HG02571 (cell line): ENCODE measurements around the gene MAPKAPK3.
A peak's percentile ranks its signal among the peaks of the same experiment; 100 is the strongest.

Source experiments
- ATAC-seq: cut with Tn5 transposase; IDR thresholded peaks from one replicate; pipeline ENCODE4 v1.9.1; 2021; ENCODE audit warnings: mild to moderate bottlenecking, moderate library complexity; ENCODE audit not compliant: unreplicated experiment

The MAPKAPK3 gene

GRCh38 chr3:50607271-50608091 lies 9.5 kb upstream of the MAPKAPK3 start:
- no peak for ATAC-seq

DNA sequence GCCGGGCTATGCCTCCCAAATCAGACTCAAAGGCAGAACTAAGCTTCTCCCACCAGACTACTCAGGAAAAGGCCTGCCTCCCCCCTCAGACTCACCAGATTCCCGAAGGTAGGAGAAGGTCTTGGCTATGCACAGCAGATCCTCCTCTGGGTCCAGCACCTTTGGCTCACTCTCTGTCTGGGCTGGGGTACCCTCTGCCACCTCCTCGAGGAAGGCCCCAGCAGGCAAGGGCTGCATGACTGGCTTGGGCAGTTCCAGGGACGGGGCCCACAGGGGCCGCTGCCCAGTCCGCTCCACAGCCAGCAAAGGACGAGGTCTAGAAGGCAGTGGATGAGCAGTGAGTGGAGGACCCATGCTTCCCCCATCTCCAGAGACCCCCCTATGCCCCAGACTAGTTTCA lies 8.7 kb upstream of the MAPKAPK3 start:
- ATAC-seq = no peak

DNA sequence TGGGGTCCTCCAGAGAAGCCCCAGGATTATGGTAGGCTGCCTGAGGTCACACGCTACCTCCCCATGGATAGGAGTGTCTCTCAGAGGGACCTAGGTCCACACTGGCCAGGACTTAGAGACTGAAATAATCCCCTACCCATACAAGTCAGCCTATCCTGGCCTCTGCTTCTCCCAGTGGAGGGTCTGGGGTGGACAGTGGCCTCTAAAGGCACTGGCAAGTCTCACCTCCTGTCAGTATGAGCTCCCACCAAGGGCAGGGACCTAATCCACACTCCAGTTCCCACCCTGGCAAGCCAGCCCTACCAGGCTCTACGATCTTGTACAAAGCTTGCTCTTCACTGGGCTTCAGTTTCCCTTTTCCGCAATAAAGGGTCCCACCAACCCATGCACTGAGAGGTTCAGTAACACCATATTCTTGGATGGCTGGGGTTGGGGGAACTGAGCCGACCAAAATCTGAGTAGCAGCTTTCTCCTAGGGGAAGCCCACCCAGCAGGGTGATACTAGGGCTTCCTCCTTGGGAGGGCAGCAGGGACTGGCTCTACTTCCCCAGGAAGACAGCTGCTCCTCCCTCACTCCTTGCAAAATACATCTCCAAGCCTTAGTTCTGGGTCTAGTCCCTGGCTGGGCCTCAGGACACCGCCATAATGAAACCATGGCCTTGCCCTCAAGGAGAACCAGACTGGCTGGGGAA lies 7.7 kb upstream of the MAPKAPK3 start:
- no peak for ATAC-seq

DNA sequence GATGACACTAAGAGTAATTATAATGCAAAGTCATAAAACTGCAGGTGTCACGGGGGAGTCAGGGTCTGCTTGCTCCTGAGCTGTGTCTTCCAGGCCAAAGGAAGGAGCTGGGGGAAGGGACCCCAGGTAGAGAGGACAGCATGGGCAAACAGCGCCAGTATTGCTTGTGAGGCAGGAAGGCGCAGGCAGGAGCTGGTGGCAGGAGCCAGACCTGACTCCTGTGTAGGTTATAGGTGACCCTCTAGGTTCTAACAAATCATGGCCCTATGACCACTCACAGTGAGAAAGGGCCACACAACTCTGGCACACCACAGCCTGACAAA lies 7.2 kb upstream of the MAPKAPK3 start:
- no peak for ATAC-seq

GRCh38 chr3:50610181-50610971 lies 6.6 kb upstream of the MAPKAPK3 start:
- ATAC-seq = no peak

- no peak for ATAC-seq
Measured at GRCh38 chr3:50610992-50611463, 5.9 kb upstream of the MAPKAPK3 start.

DNA sequence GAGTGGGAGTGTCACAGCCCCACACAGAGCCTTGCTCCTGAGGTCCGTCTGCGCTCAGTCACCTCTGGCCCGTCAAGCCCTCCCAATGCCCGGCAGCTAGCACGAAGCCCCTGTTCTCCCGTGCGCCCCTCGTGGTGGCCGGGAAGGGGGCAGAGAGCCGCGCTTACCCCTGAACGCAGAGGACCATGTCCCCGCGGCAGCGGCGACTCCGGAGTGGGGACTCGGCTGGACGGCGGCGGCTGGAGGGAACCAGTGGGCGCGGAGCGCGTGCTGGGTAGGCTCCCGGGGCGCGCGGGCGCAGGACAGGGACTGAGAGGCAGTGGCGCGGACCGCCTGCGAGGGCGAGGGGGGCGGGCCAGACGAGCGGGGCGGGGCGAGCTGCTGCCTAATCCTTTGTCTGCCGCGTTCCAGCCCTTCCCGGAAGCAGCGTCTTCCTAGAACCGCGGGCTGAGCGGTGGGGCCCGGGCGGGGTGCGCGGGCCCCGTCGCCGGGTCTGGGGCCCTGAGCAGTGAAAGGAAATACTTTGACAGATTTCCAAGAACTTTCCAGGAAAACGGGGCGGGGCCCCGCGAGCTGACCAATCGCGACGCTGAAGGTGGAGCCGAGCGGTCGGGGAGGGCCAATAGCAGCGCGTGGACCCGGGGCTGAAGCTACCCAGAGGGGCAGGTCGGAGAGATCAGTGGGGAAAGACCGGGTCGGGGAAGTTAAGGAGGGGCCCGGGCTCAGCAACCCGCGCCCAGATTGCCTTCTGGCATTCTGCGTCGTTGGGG lies 5.3 kb upstream of the MAPKAPK3 start, which contains the start of gene CISH:
Gene CISH, minus strand, starts transcription at position 311 of the 770 bp plus-strand sequence. Its CDS starts 124 bp downstream, at position 187.
- peak; percentile 70 for ATAC-seq

DNA sequence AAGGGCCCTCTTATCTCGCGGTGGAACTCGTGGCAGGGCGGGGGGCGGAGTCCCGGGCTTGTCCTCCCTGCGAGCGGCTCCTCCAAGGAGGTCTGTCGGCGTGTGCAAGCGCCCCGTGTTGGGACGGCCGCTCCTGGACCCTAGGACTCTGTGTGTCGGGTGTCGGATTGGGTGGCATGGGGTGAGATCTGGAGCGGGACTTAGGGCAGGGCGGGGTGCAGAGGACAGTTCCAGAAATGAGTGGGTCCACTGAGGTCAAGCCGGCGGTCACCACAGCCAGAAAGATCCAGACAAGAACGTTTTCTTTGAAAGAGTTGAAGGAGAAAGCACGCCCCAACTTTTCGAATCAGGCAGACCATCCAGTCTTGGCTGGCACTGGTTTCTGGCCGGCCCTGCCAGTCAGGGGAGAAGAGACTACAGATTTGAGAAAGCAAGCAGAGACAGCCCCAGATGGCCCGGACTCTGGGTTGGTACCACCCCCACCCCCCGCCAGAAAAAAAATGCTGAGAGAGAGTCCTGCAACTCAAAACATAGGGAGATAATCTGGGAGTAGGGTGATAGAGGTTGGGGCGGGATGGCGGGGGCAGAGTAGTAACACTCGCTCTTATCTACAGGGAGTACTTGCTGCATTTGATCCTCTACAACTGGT lies 4.6 kb upstream of the MAPKAPK3 start:
- peak; percentile 2 for ATAC-seq

DNA sequence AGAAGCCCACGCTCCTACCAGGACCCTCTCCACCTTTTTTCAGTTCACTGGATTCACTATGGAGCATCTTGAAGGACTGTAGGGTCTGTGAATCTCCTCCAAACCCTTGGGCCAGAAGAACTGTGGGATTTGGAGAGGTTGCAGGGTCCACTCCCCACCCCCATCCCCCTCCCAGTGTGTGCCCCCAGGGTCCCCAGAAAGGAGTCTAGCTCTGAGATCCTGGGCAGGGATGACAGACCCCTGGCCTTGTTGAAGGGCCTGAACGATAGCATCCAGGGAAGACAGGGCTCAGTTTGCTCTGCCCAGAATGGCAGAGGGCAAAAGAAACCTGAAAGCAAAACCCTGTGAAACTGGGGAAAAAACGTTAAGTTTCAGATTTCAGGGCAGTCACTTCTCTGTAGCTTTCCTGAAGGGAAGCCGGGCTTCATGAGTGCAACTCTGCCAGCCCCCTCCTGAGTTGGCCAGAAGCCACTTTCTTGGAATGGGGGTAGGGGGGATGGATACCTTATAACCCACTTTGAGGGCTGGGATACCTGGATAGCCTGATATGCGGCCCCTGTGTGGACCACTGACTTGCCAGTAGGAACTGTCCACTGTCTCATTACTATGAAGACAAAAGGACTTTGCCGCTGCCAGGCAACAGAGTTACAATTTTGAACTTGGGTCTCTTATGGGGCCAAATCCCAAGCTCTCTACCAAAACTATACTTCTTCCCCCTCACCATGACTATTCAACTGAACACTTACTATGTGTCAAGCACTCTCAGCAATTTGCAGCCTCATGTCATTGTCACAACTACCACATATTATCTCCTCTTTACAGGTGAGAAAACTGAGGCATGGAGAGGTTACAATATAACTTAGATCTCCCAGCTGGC lies 3.7 kb upstream of the MAPKAPK3 start:
- ATAC-seq = no peak

- ATAC-seq = no peak
Measured at GRCh38 chr3:50615190-50615589, 1.8 kb upstream of the MAPKAPK3 start.

DNA sequence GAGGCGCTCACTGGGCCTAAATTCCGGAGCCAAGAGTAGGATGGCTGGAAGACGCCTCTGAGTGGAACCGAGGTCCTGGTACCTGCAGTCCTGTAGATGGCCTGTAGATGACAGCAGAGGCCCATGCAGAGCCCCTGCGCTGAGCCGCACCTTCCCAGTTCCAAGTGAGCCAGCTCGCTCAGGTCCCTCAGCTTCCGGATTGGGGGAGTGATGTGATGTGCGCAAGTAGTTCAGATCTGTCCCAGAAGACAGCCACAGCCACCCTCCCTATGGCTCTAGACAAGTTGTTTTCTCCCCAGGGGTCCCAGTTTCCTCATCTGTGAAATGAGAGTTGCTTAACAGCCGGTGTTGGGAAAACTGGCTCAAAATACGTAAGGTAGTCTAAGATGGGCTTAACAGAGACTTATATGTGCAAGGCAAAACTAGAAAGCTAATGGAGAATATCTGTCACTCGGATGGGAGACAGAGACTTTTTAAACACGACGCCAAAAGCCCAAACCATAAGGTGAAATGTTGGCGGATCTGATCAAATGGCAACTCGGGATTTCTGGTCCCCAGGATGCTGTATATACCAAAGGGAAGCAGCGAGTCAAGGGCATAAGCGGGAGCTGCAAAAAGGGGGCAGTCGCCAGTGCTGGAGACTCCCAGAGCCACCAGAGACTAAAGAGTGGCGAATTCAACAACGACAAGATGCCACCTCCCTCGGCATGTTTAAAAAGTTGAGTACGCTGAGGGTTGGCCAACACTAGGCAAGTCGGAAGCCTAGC lies 765 bp upstream of the MAPKAPK3 start:
- peak; percentile 18 for ATAC-seq

GRCh38 chr3:50616770-50617095 lies 218 bp upstream of the MAPKAPK3 start:
- peak; percentile 67 for ATAC-seq

- no peak for ATAC-seq
Measured at GRCh38 chr3:50617911-50618481, 1.0 kb downstream of the MAPKAPK3 start.

DNA sequence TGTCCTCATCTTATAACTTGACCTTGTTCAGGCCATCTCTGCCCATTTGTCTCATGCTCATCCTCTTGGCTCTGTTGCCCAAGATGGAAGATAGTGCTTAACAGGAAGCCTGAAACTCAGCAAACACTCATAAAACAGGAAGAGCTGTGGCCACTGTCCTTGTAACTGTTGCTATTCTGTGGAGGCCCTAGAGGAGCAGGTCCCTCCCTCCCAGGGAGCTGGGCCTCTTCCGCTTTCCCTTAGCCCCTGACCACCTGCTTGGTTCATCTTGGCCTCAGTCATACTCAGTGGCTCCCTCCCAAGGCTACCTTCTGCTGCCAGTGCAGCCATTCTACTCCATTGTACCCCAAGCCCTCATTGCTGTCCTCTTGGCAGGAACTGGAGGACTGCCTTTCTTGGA lies 3.5 kb downstream of the MAPKAPK3 start:
- ATAC-seq = no peak

GRCh38 chr3:50620820-50621219 lies 3.9 kb downstream of the MAPKAPK3 start:
- ATAC-seq = no peak

DNA sequence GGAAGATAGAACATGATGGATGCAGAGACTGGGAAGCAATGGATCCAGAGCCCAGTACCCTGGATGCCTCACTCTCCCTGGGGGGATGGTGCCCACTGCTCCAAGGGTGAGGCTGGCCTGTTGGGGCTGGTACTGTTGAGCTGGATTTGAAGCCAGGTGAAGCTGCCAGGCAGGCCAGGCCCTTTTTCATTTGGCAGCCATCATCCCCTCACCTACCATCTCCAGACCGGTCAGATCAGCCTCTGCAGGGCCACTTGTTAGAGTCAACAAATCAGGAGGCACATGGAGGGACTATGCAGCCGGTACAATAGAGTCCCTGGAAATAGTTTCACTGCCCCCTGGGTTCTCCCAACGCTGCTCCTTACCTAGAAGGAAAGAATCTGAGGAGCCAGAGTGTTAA lies 5.9 kb downstream of the MAPKAPK3 start:
- no peak for ATAC-seq

GRCh38 chr3:50623840-50624474 lies 7.0 kb downstream of the MAPKAPK3 start:
- peak; percentile 56 for ATAC-seq

DNA sequence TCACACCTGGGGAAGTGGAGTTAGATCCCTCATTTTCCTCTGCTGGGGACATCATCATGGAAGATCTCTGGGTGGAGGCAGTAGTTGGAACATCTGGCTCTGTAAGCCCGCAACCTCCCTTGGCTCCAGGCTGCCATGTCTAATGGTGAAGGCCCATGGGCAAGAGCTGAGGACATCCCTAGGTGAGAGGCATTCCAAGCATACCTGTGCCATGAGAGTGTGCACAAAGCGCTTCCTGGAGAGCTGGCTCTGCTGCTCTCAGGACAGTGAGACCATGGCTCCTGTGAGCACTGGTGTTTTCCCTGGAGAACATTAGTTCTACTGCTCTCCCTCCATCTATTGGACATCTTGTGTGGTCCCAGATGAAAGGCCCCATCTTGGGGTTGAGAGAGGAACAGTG lies 7.7 kb downstream of the MAPKAPK3 start:
- ATAC-seq = no peak
